ENCODE measurements around the gene AGRN.

AGRN gene

GRCh38 chr1:1049318-1050165 lies 29.6 kb downstream of the AGRN start:
- no peak overlapping the region for H3K9ac ChIP-seq (ENCODE audit: low read length)
- H3K4ac ChIP-seq (ENCODE audit: low read depth, low read length): no peak overlapping the region
- H3K4me3 ChIP-seq (ENCODE audit: low read depth, low read length): no peak overlapping the region
- H3K18ac ChIP-seq (ENCODE audit: low read length): no peak overlapping the region
- no peak overlapping the region for H3K14ac ChIP-seq (ENCODE audit: low read length)
- H3K36me3 ChIP-seq (ENCODE audit: control insufficient read depth in 1 of 2, insufficient read depth in 2 of 2, low read length in 2 of 2): peaks cover 88% of the 10 kb centered on the region in 2 experiments
- H2BK5ac ChIP-seq (ENCODE audit: low read depth, low read length, poor library complexity): no peak overlapping the region
- no peak for DNase-seq
- no peak overlapping the region for H4K8ac ChIP-seq (ENCODE audit: low read depth, low read length)
- no peak overlapping the region for H2AFZ ChIP-seq (ENCODE audit: insufficient read depth, low read length, poor library complexity)
- no peak overlapping the region for H2BK12ac ChIP-seq (ENCODE audit: low read length)
- H3K27me3 ChIP-seq (ENCODE audit: insufficient read depth, low read length): no peaks in the 10 kb centered on the region
- H3K27ac ChIP-seq (ENCODE audit: low read depth, low read length): no peak overlapping the region
- H3K23ac ChIP-seq (ENCODE audit: low read length): no peak overlapping the region
- no peaks in the 10 kb centered on the region for H3K4me1 ChIP-seq (ENCODE audit: control insufficient read depth in 1 of 2, insufficient read depth in 2 of 2, low read length in 2 of 2)
- no peak overlapping the region for H4K12ac ChIP-seq (ENCODE audit: low read depth, low read length)
- WGBS (ENCODE audit: extremely low coverage, insufficient coverage, insufficient read length): no CpG with 5 or more reads among the region's 57 CpGs
- no peak overlapping the region for H2BK120ac ChIP-seq (ENCODE audit: insufficient read depth, low read length, poor library complexity)
- no peaks in the 10 kb centered on the region for H3K79me1 ChIP-seq (ENCODE audit: low read length)
- no peak overlapping the region for H2AK5ac ChIP-seq (ENCODE audit: low read length)
- H4K91ac ChIP-seq (ENCODE audit: low read depth, low read length): no peak overlapping the region
- no peaks in the 10 kb centered on the region for H3K79me2 ChIP-seq (ENCODE audit: control insufficient read depth, insufficient read depth, low read length, poor library complexity)
- no peak overlapping the region for H3K4me2 ChIP-seq (ENCODE audit: low read length)
- peaks cover 13% of the 10 kb centered on the region for H3K9me3 ChIP-seq (ENCODE audit: insufficient read depth, low read depth, low read length)

- no peak overlapping the region for H2BK120ac ChIP-seq (ENCODE audit: insufficient read depth, low read length, poor library complexity)
- no CpG with 5 or more reads among the region's 32 CpGs for WGBS (ENCODE audit: extremely low coverage, insufficient coverage, insufficient read length)
- H3K4me3 ChIP-seq (ENCODE audit: low read depth, low read length): no peak overlapping the region
- H3K27ac ChIP-seq (ENCODE audit: low read depth, low read length): no peak overlapping the region
- no peak overlapping the region for H3K18ac ChIP-seq (ENCODE audit: low read length)
- no peak overlapping the region for H2AFZ ChIP-seq (ENCODE audit: insufficient read depth, low read length, poor library complexity)
- H3K23ac ChIP-seq (ENCODE audit: low read length): no peak overlapping the region
- H3K36me3 ChIP-seq (ENCODE audit: control insufficient read depth in 1 of 2, insufficient read depth in 2 of 2, low read length in 2 of 2): peaks cover 87 to 88% of the 10 kb centered on the region in 2 experiments
- H3K79me1 ChIP-seq (ENCODE audit: low read length): no peaks in the 10 kb centered on the region
- H3K4me1 ChIP-seq (ENCODE audit: control insufficient read depth in 1 of 2, insufficient read depth in 2 of 2, low read length in 2 of 2): no peaks in the 10 kb centered on the region
- no peaks in the 10 kb centered on the region for H3K27me3 ChIP-seq (ENCODE audit: insufficient read depth, low read length)
- H4K8ac ChIP-seq (ENCODE audit: low read depth, low read length): no peak overlapping the region
- DNase-seq: no peak
- no peak overlapping the region for H3K4ac ChIP-seq (ENCODE audit: low read depth, low read length)
- H2BK12ac ChIP-seq (ENCODE audit: low read length): no peak overlapping the region
- H2AK5ac ChIP-seq (ENCODE audit: low read length): no peak overlapping the region
- H4K91ac ChIP-seq (ENCODE audit: low read depth, low read length): no peak overlapping the region
- no peak overlapping the region for H3K9ac ChIP-seq (ENCODE audit: low read length)
- H3K9me3 ChIP-seq (ENCODE audit: insufficient read depth, low read depth, low read length): peaks cover 13% of the 10 kb centered on the region
- H4K12ac ChIP-seq (ENCODE audit: low read depth, low read length): no peak overlapping the region
- H3K79me2 ChIP-seq (ENCODE audit: control insufficient read depth, insufficient read depth, low read length, poor library complexity): no peaks in the 10 kb centered on the region
- H2BK5ac ChIP-seq (ENCODE audit: low read depth, low read length, poor library complexity): no peak overlapping the region
- H3K14ac ChIP-seq (ENCODE audit: low read length): no peak overlapping the region
- no peak overlapping the region for H3K4me2 ChIP-seq (ENCODE audit: low read length)
These were observed 30.7 kb downstream of the AGRN start for GRCh38 chr1:1050577-1051052.

- H2BK12ac ChIP-seq (ENCODE audit: low read length): no peak overlapping the region
- no peaks in the 10 kb centered on the region for H3K79me2 ChIP-seq (ENCODE audit: control insufficient read depth, insufficient read depth, low read length, poor library complexity)
- H3K36me3 ChIP-seq (ENCODE audit: control insufficient read depth in 1 of 2, insufficient read depth in 2 of 2, low read length in 2 of 2): peaks cover 80 to 83% of the 10 kb centered on the region in 2 experiments
- H4K91ac ChIP-seq (ENCODE audit: low read depth, low read length): no peak overlapping the region
- no peaks in the 10 kb centered on the region for H3K4me1 ChIP-seq (ENCODE audit: control insufficient read depth in 1 of 2, insufficient read depth in 2 of 2, low read length in 2 of 2)
- DNase-seq: no peak
- H2BK120ac ChIP-seq (ENCODE audit: insufficient read depth, low read length, poor library complexity): no peak overlapping the region
- no peak overlapping the region for H2BK5ac ChIP-seq (ENCODE audit: low read depth, low read length, poor library complexity)
- WGBS (ENCODE audit: extremely low coverage, insufficient coverage, insufficient read length): no CpG with 5 or more reads among the region's 46 CpGs
- no peak overlapping the region for H3K4ac ChIP-seq (ENCODE audit: low read depth, low read length)
- H3K27me3 ChIP-seq (ENCODE audit: insufficient read depth, low read length): no peaks in the 10 kb centered on the region
- no peak overlapping the region for H3K23ac ChIP-seq (ENCODE audit: low read length)
- H2AFZ ChIP-seq (ENCODE audit: insufficient read depth, low read length, poor library complexity): no peak overlapping the region
- no peak overlapping the region for H4K8ac ChIP-seq (ENCODE audit: low read depth, low read length)
- no peak overlapping the region for H3K14ac ChIP-seq (ENCODE audit: low read length)
- peaks cover 15% of the 10 kb centered on the region for H3K9me3 ChIP-seq (ENCODE audit: insufficient read depth, low read depth, low read length)
- H4K12ac ChIP-seq (ENCODE audit: low read depth, low read length): no peak overlapping the region
- H3K4me2 ChIP-seq (ENCODE audit: low read length): no peak overlapping the region
- H3K4me3 ChIP-seq (ENCODE audit: low read depth, low read length): no peak overlapping the region
- no peaks in the 10 kb centered on the region for H3K79me1 ChIP-seq (ENCODE audit: low read length)
- no peak overlapping the region for H2AK5ac ChIP-seq (ENCODE audit: low read length)
- no peak overlapping the region for H3K18ac ChIP-seq (ENCODE audit: low read length)
- H3K27ac ChIP-seq (ENCODE audit: low read depth, low read length): no peak overlapping the region
- H3K9ac ChIP-seq (ENCODE audit: low read length): no peak overlapping the region
These were observed 31.3 kb downstream of the AGRN start for GRCh38 chr1:1051127-1051810.

- no peak overlapping the region for H2AK5ac ChIP-seq (ENCODE audit: low read length)
- no peak overlapping the region for H4K12ac ChIP-seq (ENCODE audit: low read depth, low read length)
- WGBS (ENCODE audit: extremely low coverage, insufficient coverage, insufficient read length): no CpG with 5 or more reads among the region's 29 CpGs
- no peaks in the 10 kb centered on the region for H3K79me2 ChIP-seq (ENCODE audit: control insufficient read depth, insufficient read depth, low read length, poor library complexity)
- no peak overlapping the region for H2BK5ac ChIP-seq (ENCODE audit: low read depth, low read length, poor library complexity)
- no peak overlapping the region for H3K18ac ChIP-seq (ENCODE audit: low read length)
- H2BK12ac ChIP-seq (ENCODE audit: low read length): no peak overlapping the region
- no peaks in the 10 kb centered on the region for H3K4me1 ChIP-seq (ENCODE audit: control insufficient read depth in 1 of 2, insufficient read depth in 2 of 2, low read length in 2 of 2)
- H3K79me1 ChIP-seq (ENCODE audit: low read length): no peaks in the 10 kb centered on the region
- DNase-seq: no peak
- no peak overlapping the region for H4K8ac ChIP-seq (ENCODE audit: low read depth, low read length)
- H3K14ac ChIP-seq (ENCODE audit: low read length): no peak overlapping the region
- H3K4ac ChIP-seq (ENCODE audit: low read depth, low read length): no peak overlapping the region
- peaks cover 70 to 75% of the 10 kb centered on the region in 2 experiments for H3K36me3 ChIP-seq (ENCODE audit: control insufficient read depth in 1 of 2, insufficient read depth in 2 of 2, low read length in 2 of 2)
- no peaks in the 10 kb centered on the region for H3K27me3 ChIP-seq (ENCODE audit: insufficient read depth, low read length)
- no peak overlapping the region for H3K27ac ChIP-seq (ENCODE audit: low read depth, low read length)
- peaks cover 18% of the 10 kb centered on the region for H3K9me3 ChIP-seq (ENCODE audit: insufficient read depth, low read depth, low read length)
- H3K23ac ChIP-seq (ENCODE audit: low read length): no peak overlapping the region
- H3K4me2 ChIP-seq (ENCODE audit: low read length): no peak overlapping the region
- H2BK120ac ChIP-seq (ENCODE audit: insufficient read depth, low read length, poor library complexity): no peak overlapping the region
- H4K91ac ChIP-seq (ENCODE audit: low read depth, low read length): no peak overlapping the region
- H2AFZ ChIP-seq (ENCODE audit: insufficient read depth, low read length, poor library complexity): no peak overlapping the region
- H3K4me3 ChIP-seq (ENCODE audit: low read depth, low read length): no peak overlapping the region
- H3K9ac ChIP-seq (ENCODE audit: low read length): no peak overlapping the region
These were observed 32.3 kb downstream of the AGRN start for GRCh38 chr1:1052003-1052840.

Data from trophoblast cell (in vitro differentiated cells and primary cell).